Glutamatergic neuron (in vitro differentiated cells): ENCODE data around the gene FAM3B. TPM values are rescaled to one million over a fixed set of nuclear protein-coding genes. Genes with fewer than 3 reads are reported as not detected.
"Not testable (repeated sequence)": the region's sequence is repeated elsewhere in the genome, so short reads cannot be mapped to it uniquely, and the experiment has no call there.

Experiments used
- DNase-seq: peaks from one replicate; pipeline ENCODE4 v3.0.0; 2022
- H3K27ac Mint-ChIP-seq: one replicate; pipeline ENCODE4 v1.8.0; 2020; ENCODE audit warnings: mild to moderate bottlenecking, mixed read lengths, inconsistent platforms; ENCODE audit not compliant: unreplicated experiment
- H3K27me3 Mint-ChIP-seq: one replicate; pipeline ENCODE4 v1.8.0; 2020; ENCODE audit warnings: mild to moderate bottlenecking, moderate library complexity, mixed read lengths, inconsistent platforms; ENCODE audit not compliant: unreplicated experiment
- H3K36me3 Mint-ChIP-seq: one replicate; pipeline ENCODE4 v1.8.0; 2020; ENCODE audit warnings: mild to moderate bottlenecking, mixed read lengths, inconsistent platforms; ENCODE audit not compliant: unreplicated experiment
- H3K4me1 Mint-ChIP-seq: one replicate; pipeline ENCODE4 v1.8.0; 2020; ENCODE audit warnings: mild to moderate bottlenecking, low read depth, mixed read lengths, inconsistent platforms; ENCODE audit not compliant: unreplicated experiment
- H3K4me3 Mint-ChIP-seq: one replicate; pipeline ENCODE4 v1.8.0; 2020; ENCODE audit warnings: mild to moderate bottlenecking, mixed read lengths, inconsistent platforms; ENCODE audit not compliant: unreplicated experiment
- H3K9me3 Mint-ChIP-seq: one replicate; pipeline ENCODE4 v1.8.0; 2020; ENCODE audit warnings: mild to moderate bottlenecking, moderate library complexity, mixed read lengths, inconsistent platforms; ENCODE audit not compliant: unreplicated experiment
- total RNA-seq: library from RNA; stranded (reverse); fragmentation: NEBNext Ultra II Directional; extraction: Animal tissue kit (Norgen Biotek cat#: 25700); gene quantifications from one replicate; pipeline ENCODE4 v1.2.1, GENCODE V29; 2021; ENCODE audit not compliant: unreplicated experiment
- TF ChIP-seq, protein P1 (sequence below): fragments of 200-600 bp; sonication (generic); IDR thresholded peaks from one replicate; pipeline ENCODE4 v1.5.0; 2021; ENCODE audit not compliant: partially characterized antibody, unreplicated experiment

Gene FAM3B
- total RNA-seq, 1 donor from 2014 or later = not detected

DNA sequence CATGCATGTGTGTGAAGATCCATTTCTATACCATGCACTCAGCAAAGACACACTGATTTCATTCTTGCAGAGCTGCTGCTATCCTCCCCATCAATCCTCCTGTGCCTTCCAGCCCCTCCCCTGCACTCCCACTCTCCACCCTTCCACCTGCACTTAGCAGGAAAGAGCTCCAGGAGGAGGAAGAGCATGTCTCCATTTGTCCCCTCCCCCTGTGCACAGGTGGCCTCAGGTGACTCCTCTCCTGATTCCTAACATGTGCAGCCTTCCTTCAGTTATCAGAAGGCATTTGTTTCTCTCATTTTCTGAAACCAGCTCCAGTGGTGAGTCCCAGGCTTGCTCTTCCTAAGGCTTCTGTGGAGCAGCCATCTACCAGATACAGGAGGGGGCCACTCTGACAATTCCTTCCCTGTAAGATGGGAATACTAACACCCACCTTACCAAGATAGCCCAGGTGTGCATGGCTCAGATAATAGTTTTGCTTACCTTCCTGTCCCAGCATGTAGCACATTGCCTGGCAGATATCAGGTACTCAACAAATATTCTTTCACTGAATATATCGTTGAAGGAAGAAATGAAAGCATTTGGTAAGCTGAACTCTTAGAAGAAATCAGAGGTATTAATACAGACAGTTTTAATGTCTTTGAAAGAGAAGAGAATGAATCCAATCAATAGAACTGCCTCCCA, 21.9 kb upstream of the FAM3B start:
- no peak for DNase-seq
- no peaks in the 10 kb centered on the region for H3K27me3 Mint-ChIP-seq
- no peak overlapping the region for H3K4me3 Mint-ChIP-seq
- H3K36me3 Mint-ChIP-seq = no peaks in the 10 kb centered on the region
- H3K4me1 Mint-ChIP-seq = no peaks in the 10 kb centered on the region
- H3K9me3 Mint-ChIP-seq = peaks cover 5% of the 10 kb centered on the region
- H3K27ac Mint-ChIP-seq = no peak overlapping the region
- TF ChIP-seq, protein P1, sequence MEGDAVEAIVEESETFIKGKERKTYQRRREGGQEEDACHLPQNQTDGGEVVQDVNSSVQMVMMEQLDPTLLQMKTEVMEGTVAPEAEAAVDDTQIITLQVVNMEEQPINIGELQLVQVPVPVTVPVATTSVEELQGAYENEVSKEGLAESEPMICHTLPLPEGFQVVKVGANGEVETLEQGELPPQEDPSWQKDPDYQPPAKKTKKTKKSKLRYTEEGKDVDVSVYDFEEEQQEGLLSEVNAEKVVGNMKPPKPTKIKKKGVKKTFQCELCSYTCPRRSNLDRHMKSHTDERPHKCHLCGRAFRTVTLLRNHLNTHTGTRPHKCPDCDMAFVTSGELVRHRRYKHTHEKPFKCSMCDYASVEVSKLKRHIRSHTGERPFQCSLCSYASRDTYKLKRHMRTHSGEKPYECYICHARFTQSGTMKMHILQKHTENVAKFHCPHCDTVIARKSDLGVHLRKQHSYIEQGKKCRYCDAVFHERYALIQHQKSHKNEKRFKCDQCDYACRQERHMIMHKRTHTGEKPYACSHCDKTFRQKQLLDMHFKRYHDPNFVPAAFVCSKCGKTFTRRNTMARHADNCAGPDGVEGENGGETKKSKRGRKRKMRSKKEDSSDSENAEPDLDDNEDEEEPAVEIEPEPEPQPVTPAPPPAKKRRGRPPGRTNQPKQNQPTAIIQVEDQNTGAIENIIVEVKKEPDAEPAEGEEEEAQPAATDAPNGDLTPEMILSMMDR = no peak

DNA sequence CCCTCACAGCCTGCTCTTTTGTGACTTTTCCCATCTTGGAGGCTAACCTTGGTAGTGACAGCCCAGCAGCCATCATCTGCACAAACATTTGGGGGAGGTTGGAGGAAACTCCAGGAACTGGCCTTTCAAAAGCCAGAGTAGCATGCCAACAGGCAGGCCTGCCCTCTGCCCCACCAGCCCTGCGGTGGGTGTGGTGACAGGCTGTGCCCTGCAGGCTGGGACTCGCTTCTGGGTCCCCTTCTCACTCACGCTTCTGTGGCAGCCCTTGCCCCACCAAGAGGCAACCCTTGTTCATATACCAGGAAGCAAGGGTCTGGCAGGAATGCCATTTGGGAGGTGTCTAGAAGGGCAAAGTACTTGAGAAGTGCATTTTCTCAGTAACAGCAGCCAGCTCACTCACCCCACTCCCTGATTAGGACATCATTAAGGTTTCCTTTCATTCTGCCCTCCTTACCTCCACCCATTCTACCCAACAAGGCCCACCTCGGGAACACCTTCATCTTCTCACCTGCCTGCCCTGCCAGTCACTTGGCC, 20.8 kb upstream of the FAM3B start:
- H3K27me3 Mint-ChIP-seq = no peaks in the 10 kb centered on the region
- H3K27ac Mint-ChIP-seq = no peak overlapping the region
- DNase-seq = no peak
- H3K36me3 Mint-ChIP-seq = no peaks in the 10 kb centered on the region
- H3K4me3 Mint-ChIP-seq = no peak overlapping the region
- TF ChIP-seq, protein P1 = no peak
- H3K9me3 Mint-ChIP-seq = peaks cover 5% of the 10 kb centered on the region
- no peaks in the 10 kb centered on the region for H3K4me1 Mint-ChIP-seq

DNA sequence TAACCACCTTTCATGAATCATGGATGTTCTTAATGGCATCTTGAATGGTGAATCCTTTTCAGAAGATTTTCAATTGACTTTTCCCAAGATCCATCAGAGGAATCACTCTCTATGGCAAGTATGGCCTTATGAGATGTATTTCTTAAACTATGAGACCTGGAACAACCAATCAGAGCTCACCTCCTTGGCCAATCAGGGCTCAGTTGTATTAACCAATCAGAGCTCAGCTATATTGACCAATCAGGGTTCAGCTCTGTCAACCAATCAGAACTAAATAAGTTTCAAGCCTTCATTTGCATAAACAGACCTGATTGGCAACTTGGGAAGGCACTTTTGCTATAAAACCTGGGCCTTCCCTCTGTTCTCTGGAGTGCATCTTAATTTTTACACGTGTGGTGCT, 13.6 kb upstream of the FAM3B start:
- no peaks in the 10 kb centered on the region for H3K4me1 Mint-ChIP-seq

DNA sequence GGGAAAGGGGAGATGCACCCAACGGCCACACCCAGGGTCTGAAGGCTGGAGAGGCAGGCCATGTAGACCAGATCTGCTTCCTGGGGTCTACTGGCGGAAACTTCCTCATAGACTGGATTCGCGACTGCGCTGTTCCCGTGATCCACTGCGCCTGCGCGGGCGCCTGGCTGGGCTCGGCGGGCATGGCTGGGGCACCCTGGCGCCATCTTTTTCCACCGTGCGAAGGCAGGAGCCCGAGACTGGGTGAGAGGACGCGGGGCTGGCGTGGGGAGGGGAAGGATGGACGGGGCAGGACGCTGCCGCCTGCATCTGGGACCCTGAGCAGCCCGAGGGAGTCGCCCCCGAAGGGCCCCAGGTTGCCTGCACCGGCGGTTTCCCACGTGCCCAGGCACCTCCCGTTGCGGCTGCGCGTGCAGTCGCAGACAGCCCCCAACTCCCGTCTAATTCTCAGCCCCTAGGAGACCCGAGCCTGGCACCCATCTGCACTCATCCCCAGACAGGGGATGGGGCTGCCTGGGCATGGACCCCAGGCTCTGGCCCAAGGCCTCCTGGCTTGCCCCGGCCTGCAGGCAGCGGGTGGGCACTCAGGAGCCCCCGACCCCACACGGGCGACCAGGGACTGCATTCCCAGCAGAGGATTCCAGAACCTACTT, 12.4 kb upstream of the FAM3B start:
- H3K4me3 Mint-ChIP-seq = no peak overlapping the region
- no peak overlapping the region for H3K27ac Mint-ChIP-seq
- H3K4me1 Mint-ChIP-seq = no peaks in the 10 kb centered on the region
- H3K36me3 Mint-ChIP-seq = peaks cover 13% of the 10 kb centered on the region
- TF ChIP-seq, protein P1 = no peak
- H3K9me3 Mint-ChIP-seq = peaks cover 1% of the 10 kb centered on the region
- peaks cover 3% of the 10 kb centered on the region for H3K27me3 Mint-ChIP-seq
- no peak for DNase-seq

More for the DNA sequence above, 13.6 kb upstream of the FAM3B start:
- H3K9me3 Mint-ChIP-seq = peaks cover 1% of the 10 kb centered on the region
- no peak for DNase-seq
- H3K27ac Mint-ChIP-seq = no peak overlapping the region
- peaks cover 13% of the 10 kb centered on the region for H3K36me3 Mint-ChIP-seq
- TF ChIP-seq, protein P1 = no peak
- H3K4me3 Mint-ChIP-seq = no peak overlapping the region
- peaks cover 3% of the 10 kb centered on the region for H3K27me3 Mint-ChIP-seq

DNA sequence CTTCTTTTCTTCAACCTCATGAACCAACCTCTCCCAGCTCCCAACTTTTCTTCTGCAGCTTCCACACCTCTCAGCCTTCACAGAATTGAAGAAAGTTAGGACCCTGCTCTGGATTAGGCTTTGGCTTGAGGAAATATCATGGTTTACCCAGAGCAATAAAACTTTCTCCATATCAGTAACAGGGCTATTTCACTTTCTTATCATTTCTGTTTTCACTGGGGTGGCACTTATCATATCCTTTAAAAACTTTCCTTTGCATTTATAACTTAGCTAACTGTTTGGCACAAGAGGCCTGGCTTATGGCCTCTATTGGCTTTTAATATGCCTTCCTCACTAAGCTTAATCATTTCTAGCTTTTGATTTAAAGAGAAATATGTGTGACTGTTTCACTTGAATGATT, 9.4 kb upstream of the FAM3B start:
- H3K4me3 Mint-ChIP-seq = no peak overlapping the region
- peaks cover 12% of the 10 kb centered on the region for H3K36me3 Mint-ChIP-seq
- TF ChIP-seq, protein P1 = no peak
- H3K27me3 Mint-ChIP-seq = peaks cover 5% of the 10 kb centered on the region
- peaks cover 1% of the 10 kb centered on the region for H3K9me3 Mint-ChIP-seq
- no peak for DNase-seq
- no peaks in the 10 kb centered on the region for H3K4me1 Mint-ChIP-seq
- no peak overlapping the region for H3K27ac Mint-ChIP-seq

DNA sequence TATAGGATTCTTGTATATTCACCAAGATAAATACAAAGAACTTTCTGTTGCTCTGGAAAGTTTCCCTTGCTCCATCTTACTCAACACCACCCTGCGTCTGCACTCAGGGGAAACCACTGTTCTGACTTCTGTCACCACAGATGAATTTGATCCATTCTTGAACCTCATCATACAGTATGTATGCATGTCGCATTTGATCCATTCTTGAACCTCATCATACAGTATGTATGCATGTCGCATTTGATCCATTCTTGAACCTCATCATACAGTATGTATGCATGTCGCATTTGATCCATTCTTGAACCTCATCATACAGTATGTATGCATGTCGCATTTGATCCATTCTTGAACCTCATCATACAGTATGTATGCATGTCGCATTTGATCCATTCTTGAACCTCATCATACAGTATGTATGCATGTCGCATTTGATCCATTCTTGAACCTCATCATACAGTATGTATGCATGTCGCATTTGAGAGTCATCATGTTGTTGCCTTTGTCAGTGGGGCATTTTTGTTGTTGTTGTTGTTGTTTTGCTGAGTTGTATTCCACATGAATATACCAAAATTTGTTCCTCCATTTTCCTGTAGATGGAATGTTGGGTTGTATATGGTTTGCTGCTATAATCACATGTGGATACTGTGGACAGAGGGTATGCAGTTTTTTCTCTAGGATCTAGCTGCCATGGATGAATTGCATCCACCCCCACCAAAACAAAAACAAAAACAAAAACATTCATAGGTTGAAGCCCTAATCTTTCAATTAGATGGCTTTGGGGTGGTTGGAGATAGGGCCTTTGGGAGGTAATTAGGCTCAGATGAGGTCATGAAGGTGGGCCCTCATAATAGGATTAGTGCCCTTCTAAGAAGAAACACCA, 3.1 kb upstream of the FAM3B start:
- not testable (repeated sequence) for H3K36me3 Mint-ChIP-seq, H3K27ac Mint-ChIP-seq, DNase-seq, H3K9me3 Mint-ChIP-seq, H3K4me1 Mint-ChIP-seq, H3K4me3 Mint-ChIP-seq
- H3K27me3 Mint-ChIP-seq = peaks cover 16% of the 10 kb centered on the region
